H1 (cell line): ENCODE measurements around the gene FAM53B.

Experiments
- CHD2 ChIP-seq: IDR thresholded peaks from 2 replicates; pipeline ENCODE4 v1.6.1; 2012; ENCODE audit warnings: low read length, improper control_type of control experiment
- YY1 ChIP-seq: IDR thresholded peaks from 2 replicates; pipeline ENCODE4 v1.6.1; 2011; ENCODE audit warnings: low read depth, mild to moderate bottlenecking, low read length
- ZNF274 ChIP-seq: IDR thresholded peaks from 2 replicates; pipeline ENCODE4 v1.7.0; 2012; ENCODE audit warnings: low read length, borderline replicate concordance; ENCODE audit errors: extremely low read depth
- TF ChIP-seq, protein P1 (sequence below): IDR thresholded peaks from 2 replicates; pipeline ENCODE4 v1.6.1; 2012; ENCODE audit warnings: low read length, inconsistent platforms
- TF ChIP-seq, protein P2 (sequence below), 3 experiments: IDR thresholded peaks; 1 replicate in 2 of 3; 2 replicates in 1 of 3; pipeline versions ENCODE4 v1.5.1 to v1.6.1; 2011; ENCODE audit warnings: low read length in 3 of 3, mild to moderate bottlenecking in 3 of 3, inconsistent platforms in 2 of 3, low read depth in 1 of 3, moderate library complexity in 1 of 3; ENCODE audit not compliant: insufficient read depth in 1 of 3; ENCODE audit errors: control extremely low read depth in 1 of 3

DNA sequence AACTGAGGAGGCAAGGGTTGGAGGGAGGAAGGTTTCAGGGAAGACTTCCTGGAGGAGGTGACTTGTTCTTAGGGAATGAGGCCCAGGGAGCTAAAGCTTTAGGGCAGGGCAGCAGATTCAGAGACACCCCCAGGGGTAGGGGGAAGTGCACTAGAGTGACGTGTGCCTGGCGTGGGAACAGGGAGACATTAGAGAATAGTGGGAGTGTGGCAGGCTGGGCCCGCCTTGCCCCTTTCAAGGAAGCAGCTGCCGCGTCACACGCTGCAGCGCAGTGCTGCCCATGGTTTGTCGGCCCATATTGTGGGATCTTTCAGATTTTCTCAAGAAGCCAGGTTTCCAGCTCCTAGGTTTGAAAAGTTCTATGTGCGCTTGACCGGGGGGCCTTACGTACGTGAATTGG, 143.2 kb downstream of the FAM53B start:
- TF ChIP-seq YY1 (no peak), CHD2 (no peak), ZNF274 (no peak)
- TF ChIP-seq, protein P1, sequence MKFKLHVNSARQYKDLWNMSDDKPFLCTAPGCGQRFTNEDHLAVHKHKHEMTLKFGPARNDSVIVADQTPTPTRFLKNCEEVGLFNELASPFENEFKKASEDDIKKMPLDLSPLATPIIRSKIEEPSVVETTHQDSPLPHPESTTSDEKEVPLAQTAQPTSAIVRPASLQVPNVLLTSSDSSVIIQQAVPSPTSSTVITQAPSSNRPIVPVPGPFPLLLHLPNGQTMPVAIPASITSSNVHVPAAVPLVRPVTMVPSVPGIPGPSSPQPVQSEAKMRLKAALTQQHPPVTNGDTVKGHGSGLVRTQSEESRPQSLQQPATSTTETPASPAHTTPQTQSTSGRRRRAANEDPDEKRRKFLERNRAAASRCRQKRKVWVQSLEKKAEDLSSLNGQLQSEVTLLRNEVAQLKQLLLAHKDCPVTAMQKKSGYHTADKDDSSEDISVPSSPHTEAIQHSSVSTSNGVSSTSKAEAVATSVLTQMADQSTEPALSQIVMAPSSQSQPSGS, result no peak
- TF ChIP-seq, protein P2, sequence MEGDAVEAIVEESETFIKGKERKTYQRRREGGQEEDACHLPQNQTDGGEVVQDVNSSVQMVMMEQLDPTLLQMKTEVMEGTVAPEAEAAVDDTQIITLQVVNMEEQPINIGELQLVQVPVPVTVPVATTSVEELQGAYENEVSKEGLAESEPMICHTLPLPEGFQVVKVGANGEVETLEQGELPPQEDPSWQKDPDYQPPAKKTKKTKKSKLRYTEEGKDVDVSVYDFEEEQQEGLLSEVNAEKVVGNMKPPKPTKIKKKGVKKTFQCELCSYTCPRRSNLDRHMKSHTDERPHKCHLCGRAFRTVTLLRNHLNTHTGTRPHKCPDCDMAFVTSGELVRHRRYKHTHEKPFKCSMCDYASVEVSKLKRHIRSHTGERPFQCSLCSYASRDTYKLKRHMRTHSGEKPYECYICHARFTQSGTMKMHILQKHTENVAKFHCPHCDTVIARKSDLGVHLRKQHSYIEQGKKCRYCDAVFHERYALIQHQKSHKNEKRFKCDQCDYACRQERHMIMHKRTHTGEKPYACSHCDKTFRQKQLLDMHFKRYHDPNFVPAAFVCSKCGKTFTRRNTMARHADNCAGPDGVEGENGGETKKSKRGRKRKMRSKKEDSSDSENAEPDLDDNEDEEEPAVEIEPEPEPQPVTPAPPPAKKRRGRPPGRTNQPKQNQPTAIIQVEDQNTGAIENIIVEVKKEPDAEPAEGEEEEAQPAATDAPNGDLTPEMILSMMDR (IDR thresholded peaks at IDR 0.05; ENCODE audit: control extremely low read depth in 1 of 3, insufficient read depth in 1 of 3, low read depth in 1 of 3, low read length in 3 of 3), result no peak
